ENCODE results near the gene POU4F3.

Gene POU4F3

GRCh38 chr5:146327257-146327870 lies 11.3 kb upstream of the POU4F3 start:
- DNase-seq (ENCODE audit: low read depth in 1 of 2, low spot score in 1 of 2), result no peak
- in situ Hi-C loops (cut with HindIII; ENCODE audit: low pct_unique_long_range_greater_than_20kb, low sequenced_read_pairs), result no loop called here
- no peak for TF ChIP-seq JUND (IDR thresholded peaks at IDR 0.05; ENCODE audit: low read depth)

DNA sequence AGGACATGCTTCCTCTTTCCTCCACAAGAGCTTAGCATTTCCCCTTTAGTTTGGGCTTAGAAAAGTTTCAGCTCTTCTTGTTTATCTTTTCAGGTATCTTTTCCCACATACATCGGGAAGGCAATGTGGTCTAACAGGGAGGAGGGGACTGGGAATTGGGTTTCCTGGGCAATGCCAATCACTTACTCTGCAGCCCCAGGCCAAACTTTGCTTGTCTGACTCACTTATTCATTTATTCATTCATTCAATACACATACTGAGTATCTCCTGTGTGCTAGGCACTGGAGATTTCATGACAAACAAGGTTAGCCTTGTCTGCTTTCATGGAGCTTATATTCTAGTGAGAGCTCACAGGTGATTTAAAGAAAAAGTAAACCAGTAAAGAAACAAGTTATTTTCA lies 10.7 kb upstream of the POU4F3 start:
- no peak for DNase-seq (ENCODE audit: low read depth in 1 of 2, low spot score in 1 of 2)
- no peak for TF ChIP-seq JUND (IDR thresholded peaks at IDR 0.05; ENCODE audit: low read depth)
- in situ Hi-C loops (cut with HindIII; ENCODE audit: low pct_unique_long_range_greater_than_20kb, low sequenced_read_pairs), result no loop called here

- in situ Hi-C loops (cut with HindIII; ENCODE audit: low pct_unique_long_range_greater_than_20kb, low sequenced_read_pairs), result no loop called here
- TF ChIP-seq JUND (IDR thresholded peaks at IDR 0.05; ENCODE audit: low read depth), result no peak
- no peak for DNase-seq (ENCODE audit: low read depth in 1 of 2, low spot score in 1 of 2)
These were observed 8.9 kb upstream of the POU4F3 start for GRCh38 chr5:146329697-146330096.

DNA sequence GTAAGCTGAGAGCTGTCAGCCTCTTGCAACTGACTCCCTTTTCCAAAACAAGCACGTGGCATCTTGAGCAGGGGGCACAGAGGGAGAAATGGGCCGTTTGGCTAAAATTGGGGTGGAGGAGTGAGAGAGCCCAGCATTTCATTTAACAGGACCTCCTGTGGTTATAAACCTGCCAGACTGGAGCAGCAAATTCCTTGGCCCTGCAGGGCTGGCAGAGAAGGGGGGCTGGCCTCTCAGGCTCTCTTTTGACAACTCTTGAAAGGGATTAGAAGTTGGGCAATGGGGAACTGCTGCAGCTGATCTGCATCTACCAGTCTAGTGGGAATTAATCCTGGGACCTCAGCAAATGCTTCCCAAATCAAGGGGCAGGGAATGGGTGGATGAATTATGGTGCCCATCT lies 7.2 kb upstream of the POU4F3 start:
- peak in 1 of 2 experiments; percentile 29 for DNase-seq (ENCODE audit: low read depth in 1 of 2, low spot score in 1 of 2)
- in situ Hi-C loops (cut with HindIII; ENCODE audit: low pct_unique_long_range_greater_than_20kb, low sequenced_read_pairs), result no loop called here
- TF ChIP-seq JUND (IDR thresholded peaks at IDR 0.05; ENCODE audit: low read depth), result no peak

- DNase-seq (ENCODE audit: low read depth in 1 of 2, low spot score in 1 of 2), result no peak
- in situ Hi-C loops (cut with HindIII; ENCODE audit: low pct_unique_long_range_greater_than_20kb, low sequenced_read_pairs), result no loop called here
- no peak for TF ChIP-seq JUND (IDR thresholded peaks at IDR 0.05; ENCODE audit: low read depth)
These were observed 4.5 kb upstream of the POU4F3 start for GRCh38 chr5:146334074-146334533.

DNA sequence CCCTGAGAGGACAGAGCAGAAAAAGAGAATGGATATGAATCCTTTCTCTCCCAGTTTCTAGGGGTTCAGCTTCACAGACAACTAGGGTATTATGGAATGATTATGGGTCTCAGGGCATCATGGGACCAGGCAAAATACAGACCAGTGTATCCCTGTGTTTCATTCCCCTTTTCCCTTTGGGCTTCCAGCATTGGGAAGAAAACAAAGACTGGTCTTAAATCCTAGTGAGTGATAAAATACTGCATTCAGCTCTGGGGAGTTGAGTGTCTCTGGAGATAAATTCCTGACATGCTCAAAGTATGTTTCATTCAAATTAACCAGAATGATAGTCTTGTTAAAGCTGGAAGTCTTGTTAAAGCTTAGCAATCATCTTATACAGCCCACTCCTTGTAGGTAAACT lies 2.4 kb upstream of the POU4F3 start:
- no peak for TF ChIP-seq JUND (IDR thresholded peaks at IDR 0.05; ENCODE audit: low read depth)
- DNase-seq (ENCODE audit: low read depth in 1 of 2, low spot score in 1 of 2), result no peak
- in situ Hi-C loops (cut with HindIII; ENCODE audit: low pct_unique_long_range_greater_than_20kb, low sequenced_read_pairs), result no loop called here

DNA sequence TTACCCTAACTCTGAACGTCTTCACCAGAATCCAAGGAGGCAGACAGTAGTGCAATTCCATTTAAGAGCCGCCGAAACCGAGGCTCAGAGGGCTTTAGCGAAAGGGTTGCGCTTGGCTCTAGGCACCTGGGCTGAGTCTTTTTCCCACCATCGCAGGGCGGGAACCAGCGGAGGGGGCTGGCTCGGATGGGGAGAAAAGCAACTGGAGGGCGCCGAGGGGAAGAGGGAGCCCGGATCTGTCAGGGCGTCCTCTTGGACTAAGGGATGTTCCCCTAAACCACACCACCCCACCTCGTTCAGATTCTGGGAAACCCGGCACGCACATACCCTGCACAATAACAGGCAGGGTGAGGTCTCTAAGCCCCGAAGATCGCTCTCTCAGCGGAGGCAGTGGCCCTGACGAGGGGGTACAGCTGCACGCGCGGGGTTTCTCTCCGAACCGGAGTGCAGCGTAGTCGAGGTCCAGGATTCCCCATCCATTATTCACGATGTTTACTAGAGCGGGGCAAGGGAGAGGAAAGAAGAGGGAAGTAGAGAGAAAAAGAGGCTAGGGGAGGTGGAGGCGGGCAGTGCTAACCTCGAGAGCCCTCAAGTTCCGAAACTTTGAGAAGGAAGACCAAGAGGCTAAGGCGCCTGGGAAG lies 1.3 kb upstream of the POU4F3 start:
- DNase-seq (ENCODE audit: low read depth in 1 of 2, low spot score in 1 of 2), result no peak
- in situ Hi-C loops (cut with HindIII; ENCODE audit: low pct_unique_long_range_greater_than_20kb, low sequenced_read_pairs), result no loop called here
- TF ChIP-seq JUND (IDR thresholded peaks at IDR 0.05; ENCODE audit: low read depth), result no peak

DNA sequence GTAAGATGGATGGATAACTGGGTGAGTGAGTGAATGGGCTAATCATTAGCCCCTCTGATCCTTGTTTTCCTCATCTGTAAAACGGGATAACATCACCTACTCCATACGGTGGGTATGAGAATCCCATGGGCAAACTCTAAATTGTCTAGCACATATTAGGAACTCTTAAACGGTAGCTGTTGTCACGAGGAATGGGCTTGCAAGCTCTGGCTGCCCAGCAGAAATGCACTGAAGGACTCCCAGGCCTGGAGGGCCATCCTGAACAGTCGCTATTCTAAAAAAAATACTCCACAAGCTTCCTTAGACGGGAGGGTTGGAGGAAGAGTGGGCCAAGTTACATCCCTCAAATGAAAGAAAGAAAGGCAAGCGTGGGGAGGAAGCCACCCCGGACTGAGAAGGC lies 711 bp upstream of the POU4F3 start:
- no peak for DNase-seq (ENCODE audit: low read depth in 1 of 2, low spot score in 1 of 2)
- no peak for TF ChIP-seq JUND (IDR thresholded peaks at IDR 0.05; ENCODE audit: low read depth)
- in situ Hi-C loops (cut with HindIII; ENCODE audit: low pct_unique_long_range_greater_than_20kb, low sequenced_read_pairs), result no loop called here

GRCh38 chr5:146339715-146340259 lies 1.1 kb downstream of the POU4F3 start:
- TF ChIP-seq JUND (IDR thresholded peaks at IDR 0.05; ENCODE audit: low read depth), result no peak
- in situ Hi-C loops (cut with HindIII; ENCODE audit: low pct_unique_long_range_greater_than_20kb, low sequenced_read_pairs), result no loop called here
- DNase-seq (ENCODE audit: low read depth in 1 of 2, low spot score in 1 of 2), result no peak

DNA sequence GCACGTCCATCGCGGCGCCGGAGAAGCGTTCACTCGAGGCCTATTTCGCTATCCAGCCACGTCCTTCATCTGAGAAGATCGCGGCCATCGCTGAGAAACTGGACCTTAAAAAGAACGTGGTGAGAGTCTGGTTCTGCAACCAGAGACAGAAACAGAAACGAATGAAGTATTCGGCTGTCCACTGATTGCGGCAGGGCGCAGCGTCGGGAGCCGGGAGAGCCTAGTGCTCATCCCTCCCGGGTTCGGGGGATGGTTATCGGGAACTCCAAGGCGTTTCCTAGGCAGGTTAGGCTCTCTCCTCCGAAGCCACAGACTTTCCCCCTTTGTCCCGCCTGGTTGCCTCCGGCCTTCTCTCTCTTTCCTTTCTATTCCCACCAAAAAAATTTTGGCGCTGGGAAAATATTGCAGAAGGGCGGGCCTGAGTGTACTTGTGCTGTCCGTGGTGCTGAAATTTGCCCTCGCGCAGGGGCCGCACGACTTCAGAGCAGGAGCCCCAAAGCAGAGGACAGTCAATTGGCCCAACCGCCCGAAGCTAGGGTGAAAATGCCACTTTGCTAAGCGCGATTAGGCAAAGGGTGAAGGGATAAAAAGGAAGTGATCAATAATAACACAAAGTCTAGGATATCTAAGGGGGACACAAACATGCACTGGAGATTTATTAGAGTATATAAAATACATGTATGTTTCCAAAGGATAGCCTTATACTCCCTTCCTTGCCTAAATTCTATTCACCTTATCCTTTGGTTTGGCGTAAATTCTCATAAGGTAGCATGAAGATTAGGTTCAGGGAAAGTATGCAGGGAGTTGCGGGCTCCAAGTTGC lies 1.8 kb downstream of the POU4F3 start:
- peak; percentile 80 to 86 for DNase-seq (ENCODE audit: low read depth in 1 of 2, low spot score in 1 of 2)
- in situ Hi-C loops (cut with HindIII; ENCODE audit: low pct_unique_long_range_greater_than_20kb, low sequenced_read_pairs), result no loop called here
- no peak for TF ChIP-seq JUND (IDR thresholded peaks at IDR 0.05; ENCODE audit: low read depth)

DNA sequence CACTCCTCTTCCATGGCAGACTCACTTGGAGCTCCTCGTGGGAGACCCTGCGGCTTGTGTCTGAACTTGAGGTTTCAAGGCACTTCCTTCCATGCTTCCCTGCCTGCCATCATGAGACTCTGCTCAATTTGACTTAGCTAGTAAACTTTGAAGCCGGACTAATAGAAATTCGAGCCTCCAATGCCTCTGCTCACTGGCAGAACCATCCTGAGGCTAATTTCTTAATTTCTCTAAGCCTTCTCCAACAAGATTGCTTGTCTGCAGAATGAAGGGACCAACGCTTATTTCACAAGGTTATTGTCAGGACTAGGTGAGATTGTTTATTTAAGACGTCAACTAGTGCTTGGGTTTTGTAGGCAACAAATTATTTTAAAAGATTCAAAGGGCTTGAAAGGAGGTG lies 3.2 kb downstream of the POU4F3 start:
- in situ Hi-C loops (cut with HindIII; ENCODE audit: low pct_unique_long_range_greater_than_20kb, low sequenced_read_pairs), result no loop called here
- TF ChIP-seq JUND (IDR thresholded peaks at IDR 0.05; ENCODE audit: low read depth), result no peak
- DNase-seq (ENCODE audit: low read depth in 1 of 2, low spot score in 1 of 2), result no peak

DNA sequence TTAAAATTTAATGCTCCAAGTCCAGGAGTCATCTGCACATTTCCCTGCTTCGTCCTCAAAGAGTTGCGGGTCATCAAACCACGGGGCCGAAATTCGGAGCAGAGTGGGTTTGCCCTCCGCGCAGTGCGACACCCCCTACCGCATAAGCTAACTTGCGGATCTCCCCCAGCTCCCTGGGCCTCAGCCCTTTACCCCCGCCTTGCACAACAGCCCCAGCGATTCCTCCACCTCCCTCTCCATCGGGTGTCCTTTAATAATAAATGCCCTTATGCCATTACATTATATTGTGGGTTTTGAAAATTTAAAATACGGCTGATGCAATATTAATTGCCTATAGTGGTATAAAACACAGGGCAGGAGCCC lies 3.9 kb downstream of the POU4F3 start:
- TF ChIP-seq JUND (IDR thresholded peaks at IDR 0.05; ENCODE audit: low read depth), result no peak
- DNase-seq (ENCODE audit: low read depth in 1 of 2, low spot score in 1 of 2), result no peak
- in situ Hi-C loops (cut with HindIII; ENCODE audit: low pct_unique_long_range_greater_than_20kb, low sequenced_read_pairs), result no loop called here
